Stimulated activated CD4-positive, alpha-beta T cell treated with anti-CD3 and anti-CD28 coated beads, Interleukin-15, amount 100 ng/mL, for 1 hour (primary cell): ENCODE measurements around the gene GFRA1.

Experiments
- DNase-seq, 2 donors: peaks; one replicate each; pipeline ENCODE4 v3.0.0-alpha.2; 2020; ENCODE audit warnings: low read depth in 1 of 2, low spot score in 1 of 2

GFRA1 gene

DNA sequence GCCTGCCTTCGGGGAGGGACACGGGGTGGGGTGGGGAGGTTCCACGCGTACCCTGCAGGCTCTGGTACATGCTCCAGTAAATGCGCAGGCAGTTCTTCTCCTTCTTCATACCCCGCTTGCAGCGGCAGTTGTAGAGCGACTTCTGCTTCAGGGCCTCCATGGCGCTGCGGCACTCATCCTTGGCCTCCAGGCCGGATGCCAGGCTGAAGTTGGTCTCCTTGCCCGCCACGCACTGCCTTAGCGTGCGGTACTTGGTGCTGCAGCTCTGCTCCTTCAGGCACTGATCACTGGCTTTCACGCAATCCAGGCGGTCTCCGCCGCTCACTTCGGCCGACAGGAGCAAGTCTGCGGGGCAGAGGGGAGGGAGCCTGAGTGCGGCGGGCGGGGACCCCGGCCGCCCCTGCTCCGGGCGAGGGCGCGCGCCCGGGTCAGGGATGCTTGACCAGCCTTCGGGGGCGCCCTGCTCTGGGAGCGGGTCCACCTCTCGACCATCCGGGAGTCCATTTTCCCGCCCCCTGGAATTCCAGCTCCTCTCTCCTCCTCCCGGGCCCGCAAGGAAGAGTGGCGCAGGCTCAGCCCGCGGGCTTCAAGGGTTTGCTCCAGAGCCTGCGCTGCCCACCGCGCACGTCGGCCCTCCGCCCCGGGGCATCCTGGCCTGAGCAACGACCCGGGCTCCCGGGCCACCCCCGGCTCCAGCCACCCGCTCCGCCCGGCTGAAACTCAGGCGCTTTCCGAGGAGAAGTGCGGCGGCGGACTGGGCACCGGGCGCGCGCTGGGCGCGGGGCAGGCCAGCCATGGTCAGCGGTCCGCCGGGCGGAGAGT lies 2.0 kb downstream of the GFRA1 start:
- DNase-seq, result no peak

DNA sequence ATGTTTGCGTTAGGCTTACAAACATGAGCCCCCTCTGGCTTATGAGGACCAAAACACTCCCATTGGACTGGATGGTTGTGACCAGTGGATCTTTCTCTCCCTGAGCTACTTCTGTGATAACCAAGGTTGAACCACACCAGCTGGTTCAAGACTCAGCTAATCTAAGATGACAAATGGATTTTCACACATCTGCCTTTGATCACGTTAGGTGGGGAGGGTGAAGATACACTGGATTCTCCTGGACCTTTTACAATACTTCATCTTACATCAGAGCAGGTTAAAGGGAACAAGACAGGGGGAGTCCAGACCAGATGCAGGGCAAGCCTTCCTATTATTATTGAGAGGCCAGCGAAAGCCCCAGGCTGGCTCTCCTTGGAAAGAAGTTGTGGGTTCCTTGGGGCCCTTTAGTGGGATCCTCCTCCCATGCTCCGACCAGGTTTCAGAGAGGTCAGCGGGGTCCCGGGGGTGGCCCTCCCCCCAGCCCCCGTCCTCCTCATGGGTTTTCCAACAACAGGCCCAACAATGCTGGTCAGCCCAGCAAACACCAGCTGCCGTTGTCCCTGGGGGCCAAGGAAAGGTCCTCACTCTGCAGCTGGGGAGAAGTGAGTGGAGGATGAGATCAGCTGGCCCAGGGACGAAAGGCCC lies 2.8 kb downstream of the GFRA1 start:
- DNase-seq, result no peak

DNA sequence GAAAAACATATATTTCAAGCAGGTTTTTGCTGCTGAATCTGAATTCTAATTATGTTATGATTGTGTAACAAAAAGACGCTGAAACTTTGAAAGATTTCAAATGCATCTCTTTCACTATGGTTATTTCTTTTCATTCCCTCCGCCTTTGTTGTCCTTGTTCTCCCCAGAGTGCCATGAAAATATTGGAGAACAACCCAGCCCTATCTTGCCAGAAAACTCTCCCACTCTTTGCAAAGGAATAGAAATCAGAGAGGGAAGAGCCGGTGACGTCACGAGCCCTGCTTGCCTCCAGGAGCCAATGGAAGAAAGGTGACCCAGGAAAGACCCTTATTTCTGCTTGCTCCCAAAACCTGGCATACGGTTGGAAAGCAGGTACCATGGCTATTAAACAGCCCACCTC lies 3.4 kb downstream of the GFRA1 start:
- no peak for DNase-seq

DNA sequence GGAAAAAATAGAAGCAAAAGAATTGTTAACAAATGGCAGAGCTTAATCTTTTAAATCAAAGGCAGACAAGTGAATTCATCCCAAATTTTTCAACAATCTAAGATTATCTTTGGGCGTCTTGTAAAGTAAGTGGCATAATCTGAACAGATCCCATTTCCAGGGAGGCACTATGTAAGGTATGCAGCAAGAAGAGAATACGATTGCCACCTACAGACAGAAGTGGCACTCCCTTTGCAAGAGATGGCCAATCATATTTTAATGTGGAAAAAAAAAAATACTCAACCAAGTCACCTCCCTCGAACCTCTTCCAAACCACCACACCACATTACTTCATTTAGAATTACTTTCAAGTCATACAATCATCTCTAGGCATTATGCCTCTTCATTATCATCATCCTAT lies 4.0 kb downstream of the GFRA1 start:
- no peak for DNase-seq

GRCh38 chr10:116265686-116266085 lies 7.3 kb downstream of the GFRA1 start:
- no peak for DNase-seq

GRCh38 chr10:116263870-116264655 lies 8.9 kb downstream of the GFRA1 start:
- no peak for DNase-seq

DNA sequence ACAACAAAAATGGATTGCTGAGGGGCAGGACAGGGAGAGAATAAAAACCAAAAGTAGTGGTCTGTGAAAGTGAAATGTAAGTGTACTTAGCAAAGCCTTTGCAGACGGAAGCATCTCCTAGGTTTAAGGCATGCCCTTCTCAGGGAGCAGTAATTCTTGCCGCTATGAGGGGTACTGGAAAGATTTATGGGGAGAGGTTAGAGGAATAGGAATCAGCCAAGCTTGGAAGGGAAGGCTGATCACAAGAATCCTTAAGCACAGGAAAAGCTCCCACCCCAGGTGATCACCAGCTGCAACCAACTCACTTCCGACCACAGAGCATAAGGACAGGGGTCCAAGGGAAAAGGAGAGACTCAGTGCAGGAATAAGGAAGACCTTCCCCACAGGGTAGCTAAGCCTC lies 10.3 kb downstream of the GFRA1 start:
- DNase-seq, result no peak

- no peak for DNase-seq
Measured at GRCh38 chr10:116260599-116260998, 12.4 kb downstream of the GFRA1 start.

GRCh38 chr10:116259638-116260037 lies 13.4 kb downstream of the GFRA1 start:
- no peak for DNase-seq

- DNase-seq, result no peak
Measured at GRCh38 chr10:116257785-116258184, 15.2 kb downstream of the GFRA1 start.

- no peak for DNase-seq
Measured at GRCh38 chr10:116256752-116257259, 16.2 kb downstream of the GFRA1 start.

DNA sequence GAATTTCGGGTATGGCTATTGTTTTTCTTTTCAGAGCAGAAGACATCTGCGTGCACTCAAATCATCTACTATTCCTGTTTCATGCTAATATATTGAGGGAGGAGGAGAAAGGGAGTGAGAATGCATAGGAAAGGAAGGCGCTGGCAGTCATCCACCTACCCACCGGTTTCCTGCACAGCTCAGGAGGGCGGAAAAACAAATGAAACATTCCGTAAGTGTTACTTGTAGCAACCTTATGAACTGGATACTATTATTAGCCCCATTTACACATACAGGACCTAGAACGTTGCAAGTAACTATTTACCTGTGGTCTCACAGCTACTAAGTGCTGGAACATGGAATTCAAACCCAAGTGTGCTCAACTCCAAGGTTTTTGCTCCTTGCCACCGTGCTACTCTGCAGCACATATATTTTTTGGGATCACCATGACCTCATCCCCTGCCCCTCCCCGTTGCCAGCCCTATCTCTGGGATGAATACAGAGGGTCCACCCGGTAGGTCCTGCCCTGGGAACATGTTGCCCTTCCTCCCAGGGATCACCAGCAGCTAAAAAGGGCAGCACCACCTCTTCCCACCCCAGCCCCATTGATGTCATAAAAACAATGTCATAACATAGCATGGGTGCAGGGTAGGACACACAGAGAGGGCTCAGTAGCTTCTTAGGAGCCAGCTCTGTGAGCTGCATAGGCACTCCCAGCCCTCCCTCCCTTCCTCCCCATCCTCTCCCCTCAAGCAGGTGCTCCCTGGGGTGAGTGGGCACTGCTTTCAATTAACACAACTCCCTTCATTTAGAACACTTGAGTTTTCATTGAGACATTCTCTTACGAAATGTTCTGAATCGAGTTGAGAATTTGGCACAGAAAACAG lies 16.9 kb downstream of the GFRA1 start:
- DNase-seq, result no peak

GRCh38 chr10:116254422-116255155 lies 18.4 kb downstream of the GFRA1 start:
- DNase-seq, result no peak

- no peak for DNase-seq
Measured at GRCh38 chr10:116253716-116254115, 19.3 kb downstream of the GFRA1 start.

- DNase-seq, result no peak
Measured at GRCh38 chr10:116251602-116252395, 21.2 kb downstream of the GFRA1 start.

- no peak for DNase-seq
Measured at GRCh38 chr10:116247691-116248090, 25.3 kb downstream of the GFRA1 start.

GRCh38 chr10:116246263-116246662 lies 26.7 kb downstream of the GFRA1 start:
- no peak for DNase-seq

DNA sequence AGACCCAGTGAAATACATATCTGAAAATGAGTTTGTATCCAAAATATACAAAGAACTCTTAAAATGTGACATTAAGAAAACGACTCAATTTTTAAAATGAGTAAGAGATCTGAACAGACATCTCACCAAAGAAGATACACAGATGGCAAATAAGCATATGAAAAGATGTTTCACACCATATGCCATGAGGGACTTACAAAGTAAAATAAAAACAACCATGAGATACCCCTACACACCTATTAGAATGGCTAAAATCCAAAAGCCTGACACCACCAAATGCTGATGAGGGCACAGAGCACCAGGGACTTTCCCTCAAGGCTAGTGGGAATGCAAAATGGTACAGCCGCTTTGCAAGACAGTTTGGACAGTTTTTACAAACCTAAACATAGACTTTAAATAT lies 27.9 kb downstream of the GFRA1 start:
- no peak for DNase-seq

- DNase-seq, result no peak
Measured at GRCh38 chr10:116241642-116242410, 31.2 kb downstream of the GFRA1 start.
